OCI-LY3 (cell line): ENCODE measurements around the gene ANKRD13A.
"Not testable (repeated sequence)": the region's sequence is repeated elsewhere in the genome, so short reads cannot be mapped to it uniquely, and the experiment has no call there.

ENCODE experiments used
- EZH2phosphoT487 ChIP-seq: fragments of 200-600 bp; shearing (Covaris generic); IDR thresholded peaks from 2 replicates; pipeline ENCODE4 v1.6.1; 2018; ENCODE audit warnings: antibody characterized with exemption, mixed run types, low read depth
- TF ChIP-seq, protein P1 (sequence below): fragments of 200-600, 300-600 bp; sonication (generic); IDR thresholded peaks from 2 replicates; pipeline ENCODE4 v1.5.1; 2014; ENCODE audit warnings: antibody characterized with exemption, low read length, low read depth

DNA sequence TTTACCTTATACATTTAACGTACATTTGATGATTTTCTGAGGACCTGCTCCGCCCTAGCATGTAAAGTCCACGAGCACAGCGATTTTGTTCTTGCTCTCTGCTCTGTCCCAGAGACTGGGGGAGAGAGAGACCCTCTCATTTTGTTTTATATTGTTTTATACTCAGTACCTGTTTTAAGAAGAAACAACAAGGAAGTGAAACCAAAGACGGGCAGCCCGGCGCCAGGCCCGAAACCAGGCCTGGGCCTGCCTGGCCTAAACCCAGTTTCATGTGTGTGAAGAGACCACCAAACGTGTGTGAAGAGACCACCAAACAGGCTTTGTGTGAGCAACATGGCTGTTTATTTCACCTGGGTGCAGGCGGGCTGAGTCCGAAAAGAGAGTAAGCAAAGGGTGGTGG is 49.8 kb downstream of the ANKRD13A start:
- TF ChIP-seq, protein P1, sequence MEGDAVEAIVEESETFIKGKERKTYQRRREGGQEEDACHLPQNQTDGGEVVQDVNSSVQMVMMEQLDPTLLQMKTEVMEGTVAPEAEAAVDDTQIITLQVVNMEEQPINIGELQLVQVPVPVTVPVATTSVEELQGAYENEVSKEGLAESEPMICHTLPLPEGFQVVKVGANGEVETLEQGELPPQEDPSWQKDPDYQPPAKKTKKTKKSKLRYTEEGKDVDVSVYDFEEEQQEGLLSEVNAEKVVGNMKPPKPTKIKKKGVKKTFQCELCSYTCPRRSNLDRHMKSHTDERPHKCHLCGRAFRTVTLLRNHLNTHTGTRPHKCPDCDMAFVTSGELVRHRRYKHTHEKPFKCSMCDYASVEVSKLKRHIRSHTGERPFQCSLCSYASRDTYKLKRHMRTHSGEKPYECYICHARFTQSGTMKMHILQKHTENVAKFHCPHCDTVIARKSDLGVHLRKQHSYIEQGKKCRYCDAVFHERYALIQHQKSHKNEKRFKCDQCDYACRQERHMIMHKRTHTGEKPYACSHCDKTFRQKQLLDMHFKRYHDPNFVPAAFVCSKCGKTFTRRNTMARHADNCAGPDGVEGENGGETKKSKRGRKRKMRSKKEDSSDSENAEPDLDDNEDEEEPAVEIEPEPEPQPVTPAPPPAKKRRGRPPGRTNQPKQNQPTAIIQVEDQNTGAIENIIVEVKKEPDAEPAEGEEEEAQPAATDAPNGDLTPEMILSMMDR: not testable (repeated sequence)
- TF ChIP-seq EZH2phosphoT487: not testable (repeated sequence)
